HG03575 (cell line): ENCODE results near the gene NAV1.

Source experiments
- ATAC-seq: cut with Tn5 transposase; IDR thresholded peaks from one replicate; pipeline ENCODE4 v1.9.1; 2021; ENCODE audit not compliant: unreplicated experiment, insufficient number of reproducible peaks, low FRiP score; ENCODE audit errors: extremely low read depth

NAV1 gene

GRCh38 chr1:201560328-201561194, 21.6 kb downstream of the NAV1 start:
- ATAC-seq, result no peak

GRCh38 chr1:201561195-201561564, 22.3 kb downstream of the NAV1 start:
- ATAC-seq, result no peak

GRCh38 chr1:201561601-201562000, 22.7 kb downstream of the NAV1 start:
- no peak for ATAC-seq

GRCh38 chr1:201562257-201562656, 23.3 kb downstream of the NAV1 start:
- no peak for ATAC-seq

- no peak for ATAC-seq
Observed at GRCh38 chr1:201562659-201563405, 23.9 kb downstream of the NAV1 start.

- no peak for ATAC-seq
Observed at GRCh38 chr1:201563406-201563780, 24.5 kb downstream of the NAV1 start.

- ATAC-seq, result no peak
Observed at GRCh38 chr1:201563941-201564340, 25.0 kb downstream of the NAV1 start.

GRCh38 chr1:201565024-201565730, 26.2 kb downstream of the NAV1 start:
- no peak for ATAC-seq

GRCh38 chr1:201565771-201566528, 27.0 kb downstream of the NAV1 start:
- ATAC-seq, result no peak

- no peak for ATAC-seq
Observed at GRCh38 chr1:201566529-201566823, 27.5 kb downstream of the NAV1 start.

- ATAC-seq, result no peak
Observed at GRCh38 chr1:201566933-201567801, 28.2 kb downstream of the NAV1 start.

GRCh38 chr1:201568265-201568664, 29.3 kb downstream of the NAV1 start:
- no peak for ATAC-seq

- no peak for ATAC-seq
Observed at GRCh38 chr1:201568859-201569294, 29.9 kb downstream of the NAV1 start.

- no peak for ATAC-seq
Observed at GRCh38 chr1:201570181-201570885, 31.4 kb downstream of the NAV1 start.

GRCh38 chr1:201570886-201571624, 32.1 kb downstream of the NAV1 start:
- ATAC-seq, result no peak

- ATAC-seq, result no peak
Observed at GRCh38 chr1:201573030-201573429, 34.1 kb downstream of the NAV1 start.

- ATAC-seq, result no peak
Observed at GRCh38 chr1:201573923-201574322, 35.0 kb downstream of the NAV1 start.
